HG02763 (cell line): ENCODE results near the gene MSL1.
A peak's percentile ranks its signal among the peaks of the same experiment; 100 is the strongest.
"Not testable (repeated sequence)": the region's sequence is repeated elsewhere in the genome, so short reads cannot be mapped to it uniquely, and the experiment has no call there.

Experiments
- ATAC-seq: cut with Tn5 transposase; IDR thresholded peaks from one replicate; pipeline ENCODE4 v1.9.1; 2021; ENCODE audit warnings: mild to moderate bottlenecking, moderate library complexity; ENCODE audit not compliant: unreplicated experiment

MSL1 gene

GRCh38 chr17:40124279-40125141 is 2.7 kb downstream of the MSL1 start:
- no peak for ATAC-seq

DNA sequence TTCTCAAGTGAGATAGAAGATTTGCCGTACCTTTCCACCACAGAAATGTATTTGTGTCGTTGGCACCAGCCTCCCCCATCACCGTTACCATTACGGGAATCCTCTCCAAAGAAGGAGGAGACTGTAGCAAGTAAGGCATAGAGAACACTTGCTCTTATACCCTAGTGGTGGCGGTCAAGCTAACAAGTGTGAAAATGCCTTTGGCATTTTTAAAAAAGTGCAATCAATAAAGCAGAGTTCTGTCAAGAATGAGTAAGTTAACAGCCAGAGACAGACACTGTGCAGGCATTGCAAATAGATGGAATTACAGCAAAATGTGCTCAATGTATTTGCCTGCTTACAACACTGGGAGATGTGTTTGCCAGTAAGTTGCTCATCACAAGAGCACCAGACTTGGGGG is 7.7 kb downstream of the MSL1 start:
- no peak for ATAC-seq

- ATAC-seq = no peak
These were observed 8.7 kb downstream of the MSL1 start for GRCh38 chr17:40130352-40131042.

GRCh38 chr17:40134184-40134583 is 12.4 kb downstream of the MSL1 start:
- no peak for ATAC-seq

- ATAC-seq = no peak
These were observed 14.0 kb downstream of the MSL1 start for GRCh38 chr17:40135817-40136216.

DNA sequence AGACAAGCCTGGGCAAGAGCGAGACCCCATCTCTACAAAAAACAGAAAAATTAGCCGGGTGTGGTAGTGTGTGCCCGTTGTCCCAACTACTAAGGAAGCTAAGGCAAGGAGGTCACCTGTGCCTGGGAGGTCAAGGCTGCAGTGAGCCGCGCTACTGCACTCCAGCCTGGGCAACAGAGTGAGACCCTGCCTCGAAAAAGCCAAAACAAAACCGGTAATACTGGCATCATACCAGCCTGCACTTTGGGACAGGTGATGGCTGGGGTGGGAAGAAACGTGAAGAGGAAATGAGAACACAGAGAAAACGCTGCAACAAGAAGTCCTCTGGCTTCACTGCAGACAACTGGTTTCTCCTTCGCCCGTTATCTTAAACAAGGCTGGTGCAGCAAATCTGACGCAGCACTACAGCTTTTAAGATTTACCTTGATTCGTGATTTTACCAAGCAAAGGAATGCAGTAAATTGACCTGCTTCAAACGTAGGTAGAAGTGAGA is 17.8 kb downstream of the MSL1 start:
- ATAC-seq = peak; percentile 7

- not testable (repeated sequence) for ATAC-seq
These were observed 21.4 kb downstream of the MSL1 start for GRCh38 chr17:40143166-40143565.

GRCh38 chr17:40145476-40145875 is 23.7 kb downstream of the MSL1 start:
- no peak for ATAC-seq

DNA sequence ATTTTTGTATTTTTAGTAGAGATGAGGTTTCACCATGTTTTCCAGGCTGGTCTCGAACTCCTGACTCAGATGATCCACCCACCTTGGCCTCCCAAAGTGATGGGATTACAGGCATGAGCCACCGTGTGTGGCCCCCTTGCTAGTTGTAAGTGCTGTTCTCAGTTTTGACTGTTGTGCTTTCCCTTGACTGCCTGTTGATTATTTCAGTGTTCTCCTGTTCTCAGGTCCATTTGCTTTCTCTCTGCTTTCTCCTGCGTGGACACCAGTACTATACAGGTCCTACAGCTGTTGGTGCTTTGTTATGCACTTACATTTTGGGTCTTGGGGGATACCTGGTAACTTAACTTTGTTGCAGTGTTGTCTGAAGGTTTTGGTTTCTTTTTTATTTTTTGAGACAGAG is 26.8 kb downstream of the MSL1 start:
- ATAC-seq = no peak

DNA sequence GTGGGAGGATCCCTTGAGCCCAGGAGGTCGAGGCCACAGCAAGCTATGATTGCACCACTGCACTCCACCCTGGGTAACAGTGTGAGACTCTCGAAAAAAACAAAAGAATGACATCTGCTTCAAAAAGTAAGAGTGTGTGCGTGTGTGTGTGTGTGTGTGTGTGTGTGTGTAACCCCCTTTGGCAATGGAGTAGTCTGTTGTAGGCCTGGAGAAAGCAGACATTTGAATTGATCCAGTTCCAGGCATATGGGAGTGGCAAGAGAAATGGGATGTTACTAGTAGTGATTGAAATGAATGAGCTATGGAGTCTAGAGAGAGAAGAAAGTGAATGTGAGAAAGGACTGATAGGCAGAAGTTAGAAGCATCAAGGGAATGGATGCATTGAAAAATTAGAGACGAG is 28.5 kb downstream of the MSL1 start:
- ATAC-seq = no peak

GRCh38 chr17:40151414-40151963 is 29.7 kb downstream of the MSL1 start:
- no peak for ATAC-seq

- ATAC-seq = no peak
These were observed 31.9 kb downstream of the MSL1 start for GRCh38 chr17:40153603-40154236.

- ATAC-seq = no peak
These were observed 36.2 kb downstream of the MSL1 start for GRCh38 chr17:40157973-40158372.

GRCh38 chr17:40158438-40159013 is 36.8 kb downstream of the MSL1 start:
- ATAC-seq = no peak

DNA sequence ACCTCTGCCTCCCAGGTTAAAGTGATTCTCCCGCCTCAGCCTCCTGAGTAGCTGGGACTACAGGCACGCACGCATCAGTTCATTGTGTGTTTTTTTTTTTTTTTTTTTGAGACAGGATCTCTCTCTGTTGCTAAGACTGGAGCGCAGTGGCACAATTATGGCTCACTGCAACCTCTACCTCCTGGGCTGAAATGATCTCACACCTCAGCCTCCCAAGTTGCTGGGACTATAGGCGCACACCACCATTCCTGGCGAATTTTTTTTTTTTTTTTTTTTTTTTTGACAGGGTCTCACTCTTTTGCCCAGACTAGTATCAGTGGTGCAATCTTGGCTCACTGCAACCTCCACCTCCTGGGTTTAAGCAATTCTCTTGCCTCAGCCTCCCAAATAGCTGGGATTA is 37.7 kb downstream of the MSL1 start:
- no peak for ATAC-seq

GRCh38 chr17:40167685-40168261 is 46.0 kb downstream of the MSL1 start:
- ATAC-seq = no peak

DNA sequence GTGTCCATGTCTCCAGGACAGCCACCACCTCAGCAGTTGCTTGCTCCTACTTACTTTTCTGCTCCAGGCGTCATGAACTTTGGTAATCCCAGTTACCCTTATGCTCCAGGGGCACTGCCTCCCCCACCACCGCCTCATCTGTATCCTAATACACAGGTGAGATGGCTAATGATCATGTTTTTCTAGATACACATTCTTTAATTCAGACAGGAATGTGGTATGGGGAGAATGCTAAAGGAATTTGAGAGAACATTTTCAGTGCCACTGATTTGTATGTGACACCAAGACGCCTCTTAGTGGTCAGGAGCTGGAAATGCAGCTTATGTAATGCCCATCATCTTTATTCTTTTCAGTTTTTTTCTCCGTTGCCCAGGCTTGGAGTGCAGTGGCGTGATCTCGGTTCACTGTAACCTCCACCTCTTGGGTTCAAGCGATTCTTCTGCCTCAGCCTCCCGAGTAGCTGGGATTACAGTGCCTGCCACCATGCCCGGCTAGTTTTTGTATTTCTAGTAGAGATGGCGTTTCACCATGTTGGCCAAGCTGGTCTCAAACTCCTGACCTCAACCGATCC is 46.6 kb downstream of the MSL1 start:
- ATAC-seq = no peak

GRCh38 chr17:40170325-40170724 is 48.6 kb downstream of the MSL1 start:
- no peak for ATAC-seq

- no peak for ATAC-seq
These were observed 50.0 kb downstream of the MSL1 start for GRCh38 chr17:40171750-40172149.

GRCh38 chr17:40173091-40173777 is 51.5 kb downstream of the MSL1 start:
- no peak for ATAC-seq
